Thymus (tissue), 11 donors: ENCODE data around the gene SUPT6H. TPM values are rescaled to one million over a fixed set of nuclear protein-coding genes. Genes with fewer than 3 reads are reported as not detected.

Experiments
- DNase-seq, 9 donors: peaks; one replicate each; pipeline ENCODE4 v3.0.0-alpha.2; 2013; ENCODE audit warnings: low spot score in 9 of 9, low read depth in 6 of 9, missing footprints in 1 of 9
- H3K27ac ChIP-seq, 2 donors: one replicate each; pipeline ENCODE4 v1.5.1; 2013; ENCODE audit warnings: control low read depth in 1 of 2, low read depth in 1 of 2, low read length in 1 of 2, mild to moderate bottlenecking in 1 of 2, moderate library complexity in 1 of 2
- H3K27me3 ChIP-seq, 2 donors: one replicate each; pipeline ENCODE4 v1.5.1; 2013; ENCODE audit warnings: low read length in 1 of 2; ENCODE audit not compliant: control insufficient read depth in 2 of 2, insufficient read depth in 1 of 2
- H3K36me3 ChIP-seq, 2 donors: one replicate each; pipeline ENCODE4 v1.5.1; 2013; ENCODE audit warnings: low read length in 1 of 2, mild to moderate bottlenecking in 1 of 2, moderate library complexity in 1 of 2; ENCODE audit not compliant: control insufficient read depth in 2 of 2, insufficient read depth in 2 of 2
- H3K4me1 ChIP-seq, 2 donors: one replicate each; pipeline ENCODE4 v1.5.1; 2013; ENCODE audit warnings: low read length in 2 of 2; ENCODE audit not compliant: control insufficient read depth in 2 of 2, insufficient read depth in 2 of 2
- H3K4me3 ChIP-seq, 2 donors: one replicate each; pipeline ENCODE4 v1.5.1; 2013; ENCODE audit warnings: low read length in 2 of 2, control low read depth in 1 of 2, mild to moderate bottlenecking in 1 of 2
- H3K9me3 ChIP-seq, 2 donors: one replicate each; pipeline ENCODE4 v1.5.1; 2013; ENCODE audit warnings: low read length in 1 of 2, mild to moderate bottlenecking in 1 of 2; ENCODE audit not compliant: control insufficient read depth in 2 of 2, insufficient read depth in 1 of 2
- WGBS: extraction: QIAGEN DNeasy Blood & Tissue Kit; methylation state at CpG from one replicate; pipeline ENCODE4 v1.1.7; 2013; 5-methylcytosine and 5-hydroxymethylcytosine counted together
- polyA plus RNA-seq: library from polyadenylated mRNA; stranded (reverse); fragments of 200-250 nt; gene quantifications from one replicate; pipeline ENCODE4 v1.2.3, GENCODE V29; 2013
- total RNA-seq: library from RNA; stranded (reverse); fragments of 120-200 nt; gene quantifications from one replicate; pipeline ENCODE4 v1.2.4, GENCODE V29; 2013
- donor health status: healthy.

The SUPT6H gene
- total and polyA plus RNA-seq, 2 donors, result 21.2 to 27.0 TPM

- WGBS, result 1% methylated on average over 20 of the region's 20 CpGs
- DNase-seq, result peak in 3 of 9 donors; percentile 45 to 77 (median 61)
- Histone ChIP-seq H3K4me3 (peak within 1 kb of the TSS; percentile 53 to 68), H3K9me3 (no peaks in the 10 kb centered on the region), H3K27me3 (peaks cover 11 to 35% of the 10 kb centered on the region in 2 donors), H3K36me3 (no peaks in the 10 kb centered on the region), H3K4me1 (peaks cover 6 to 28% of the 10 kb centered on the region in 2 donors), H3K27ac (peak within 1 kb of the TSS; percentile 53 to 88)
These were observed 49.7 kb downstream of the SUPT6H start, which contains the start of gene PROCA1 for GRCh38 chr17:28711723-28712031. Gene PROCA1 (minus strand): TSS chr17:28711888. CDS start chr17:28711660, 228 bp downstream.

GRCh38 chr17:28712032-28712704 is 50.2 kb downstream of the SUPT6H start:
- peaks cover 8 to 30% of the 10 kb centered on the region in 2 donors for H3K4me1 ChIP-seq
- peak overlapping the region; percentile 53 to 68 for H3K4me3 ChIP-seq
- no peaks in the 10 kb centered on the region for H3K36me3 ChIP-seq
- peak overlapping the region; percentile 44 to 88 for H3K27ac ChIP-seq
- no peaks in the 10 kb centered on the region for H3K9me3 ChIP-seq
- WGBS, result 12% methylated on average over 34 of the region's 34 CpGs
- peaks cover 16 to 40% of the 10 kb centered on the region in 2 donors for H3K27me3 ChIP-seq
- peak in 3 of 9 donors; percentile 49 to 70 (median 60) for DNase-seq

GRCh38 chr17:28712705-28713415 is 50.9 kb downstream of the SUPT6H start:
- H3K27ac ChIP-seq, result peak overlapping the region in 1 of 2 donors; percentile 88
- peaks cover 23 to 46% of the 10 kb centered on the region in 2 donors for H3K27me3 ChIP-seq
- DNase-seq, result no peak
- H3K4me3 ChIP-seq, result no peak overlapping the region
- peaks cover 13 to 35% of the 10 kb centered on the region in 2 donors for H3K4me1 ChIP-seq
- WGBS, result 94% methylated on average over 7 of the region's 7 CpGs
- H3K9me3 ChIP-seq, result no peaks in the 10 kb centered on the region
- no peaks in the 10 kb centered on the region for H3K36me3 ChIP-seq

GRCh38 chr17:28714281-28714680 is 52.3 kb downstream of the SUPT6H start:
- Histone ChIP-seq H3K27ac (no peak overlapping the region), H3K27me3 (peaks cover 31 to 61% of the 10 kb centered on the region in 2 donors), H3K36me3 (no peaks in the 10 kb centered on the region), H3K4me3 (no peak overlapping the region), H3K4me1 (peaks cover 16 to 49% of the 10 kb centered on the region in 2 donors), H3K9me3 (no peaks in the 10 kb centered on the region)
- WGBS, result 97% methylated on average over 3 of the region's 3 CpGs
- DNase-seq, result no peak

GRCh38 chr17:28715217-28715616 is 53.2 kb downstream of the SUPT6H start:
- no peak for DNase-seq
- Histone ChIP-seq H3K27me3 (peaks cover 31 to 62% of the 10 kb centered on the region in 2 donors), H3K9me3 (no peaks in the 10 kb centered on the region), H3K36me3 (no peaks in the 10 kb centered on the region), H3K4me3 (no peak overlapping the region), H3K27ac (no peak overlapping the region), H3K4me1 (peaks cover 16 to 47% of the 10 kb centered on the region in 2 donors)
- 97% methylated on average over 2 of the region's 2 CpGs for WGBS

- H3K9me3 ChIP-seq, result no peaks in the 10 kb centered on the region
- no peak for DNase-seq
- H3K4me3 ChIP-seq, result peak overlapping the region; percentile 42 to 45
- H3K36me3 ChIP-seq, result peaks cover 10 to 13% of the 10 kb centered on the region in 2 donors
- H3K27ac ChIP-seq, result peak overlapping the region; percentile 18 to 69
- H3K27me3 ChIP-seq, result peaks cover 31 to 62% of the 10 kb centered on the region in 2 donors
- WGBS, result 42% methylated on average over 63 of the region's 63 CpGs
- peaks cover 18 to 49% of the 10 kb centered on the region in 2 donors for H3K4me1 ChIP-seq
These were observed 55.0 kb downstream of the SUPT6H start for GRCh38 chr17:28716740-28717577.

GRCh38 chr17:28717578-28718332 is 55.8 kb downstream of the SUPT6H start, which contains the start of gene RAB34:
Gene RAB34 (minus strand): TSS chr17:28717868. CDS start chr17:28717266, 602 bp downstream.
- DNase-seq, result peak in 1 of 9 donors; percentile 39
- Histone ChIP-seq H3K4me1 (peaks cover 16 to 48% of the 10 kb centered on the region in 2 donors), H3K9me3 (no peaks in the 10 kb centered on the region), H3K27ac (peak within 1 kb of the TSS; percentile 37 to 69), H3K36me3 (peaks cover 18 to 21% of the 10 kb centered on the region in 2 donors), H3K4me3 (peak within 1 kb of the TSS; percentile 42 to 45), H3K27me3 (peaks cover 31 to 58% of the 10 kb centered on the region in 2 donors)
- 8% methylated on average over 60 of the region's 60 CpGs for WGBS

GRCh38 chr17:28718333-28719020 is 56.5 kb downstream of the SUPT6H start:
- Histone ChIP-seq H3K4me3 (peak overlapping the region; percentile 42 to 45), H3K36me3 (peaks cover 26 to 28% of the 10 kb centered on the region in 2 donors), H3K4me1 (peaks cover 16 to 53% of the 10 kb centered on the region in 2 donors), H3K9me3 (no peaks in the 10 kb centered on the region), H3K27ac (peak overlapping the region in 1 of 2 donors; percentile 10), H3K27me3 (peaks cover 31 to 56% of the 10 kb centered on the region in 2 donors)
- WGBS, result 60% methylated on average over 18 of the region's 18 CpGs
- peak in 1 of 9 donors; percentile 27 for DNase-seq
